HG02938 (cell line): ENCODE data around the gene ARGLU1.

Experiments
- ATAC-seq: cut with Tn5 transposase; IDR thresholded peaks from one replicate; pipeline ENCODE4 v1.9.1; 2021; ENCODE audit warnings: mild to moderate bottlenecking, moderate library complexity; ENCODE audit not compliant: unreplicated experiment

The ARGLU1 gene

GRCh38 chr13:106526738-106527444 lies 41.0 kb downstream of the ARGLU1 start:
- ATAC-seq = no peak

GRCh38 chr13:106525865-106526264 lies 42.1 kb downstream of the ARGLU1 start:
- ATAC-seq = no peak

DNA sequence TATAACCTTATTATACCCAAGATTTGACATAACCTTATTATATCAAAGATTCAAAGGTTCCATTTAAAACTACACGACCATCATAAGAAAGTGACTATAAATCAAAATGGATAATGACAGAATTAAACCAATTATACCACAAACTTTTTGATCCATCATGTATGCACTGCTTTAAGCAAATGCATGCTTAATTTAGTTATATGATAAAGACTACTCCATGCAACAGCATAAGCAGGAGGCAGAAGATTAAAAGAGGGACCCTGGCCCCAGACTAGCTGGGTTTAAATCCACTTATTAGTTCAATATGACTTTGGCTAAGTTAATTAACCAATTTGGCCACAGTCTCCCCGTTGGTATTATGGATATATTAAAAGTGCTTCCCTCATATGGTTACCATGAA lies 43.8 kb downstream of the ARGLU1 start:
- no peak for ATAC-seq

DNA sequence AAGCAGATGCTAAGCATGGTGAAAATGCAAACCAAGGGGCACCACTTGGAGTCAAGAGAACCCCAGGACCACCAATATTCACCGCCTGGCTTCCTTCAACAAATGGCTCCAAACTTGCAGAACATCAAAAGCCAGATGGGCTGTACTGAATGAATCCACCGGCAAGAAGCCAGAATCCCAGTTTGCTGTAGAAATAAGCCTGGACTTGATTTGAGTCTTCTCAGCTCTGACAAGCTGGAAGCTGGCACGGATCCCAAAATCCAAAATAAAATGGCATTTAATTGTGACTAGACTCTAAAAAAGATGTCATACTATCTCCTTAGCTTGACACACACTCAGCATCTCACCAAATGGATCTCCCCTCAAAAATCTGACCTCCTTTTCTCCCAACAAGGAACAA lies 44.4 kb downstream of the ARGLU1 start:
- no peak for ATAC-seq

DNA sequence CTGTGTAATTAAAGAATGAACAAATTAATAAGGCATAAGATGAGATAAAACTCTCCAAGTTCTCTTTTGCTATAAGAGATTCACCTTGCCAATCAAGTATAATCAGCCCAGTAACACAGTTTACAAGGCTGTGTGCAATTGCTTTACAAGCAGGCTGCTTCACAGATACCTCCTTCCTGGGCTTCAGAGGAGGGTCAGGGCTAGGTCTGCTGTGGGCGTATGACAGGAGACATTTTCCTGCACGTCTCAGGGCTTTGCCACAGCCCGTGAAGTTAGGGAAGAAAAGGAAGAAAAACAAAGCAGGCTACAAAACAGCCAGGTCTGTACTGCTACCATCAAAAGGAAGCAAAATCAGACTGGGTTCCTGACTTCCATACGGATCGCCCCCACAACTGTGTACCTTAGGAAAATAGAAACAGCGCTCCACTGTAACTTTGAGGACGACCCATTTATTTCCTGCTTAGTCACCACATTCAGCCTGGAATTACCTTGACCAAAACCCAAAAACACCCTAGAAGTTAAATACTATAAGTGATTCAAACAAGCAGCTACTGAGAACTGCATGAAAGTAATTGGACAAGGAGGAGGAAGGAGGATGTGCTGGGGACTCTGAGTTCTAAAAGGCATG lies 44.9 kb downstream of the ARGLU1 start:
- no peak for ATAC-seq

DNA sequence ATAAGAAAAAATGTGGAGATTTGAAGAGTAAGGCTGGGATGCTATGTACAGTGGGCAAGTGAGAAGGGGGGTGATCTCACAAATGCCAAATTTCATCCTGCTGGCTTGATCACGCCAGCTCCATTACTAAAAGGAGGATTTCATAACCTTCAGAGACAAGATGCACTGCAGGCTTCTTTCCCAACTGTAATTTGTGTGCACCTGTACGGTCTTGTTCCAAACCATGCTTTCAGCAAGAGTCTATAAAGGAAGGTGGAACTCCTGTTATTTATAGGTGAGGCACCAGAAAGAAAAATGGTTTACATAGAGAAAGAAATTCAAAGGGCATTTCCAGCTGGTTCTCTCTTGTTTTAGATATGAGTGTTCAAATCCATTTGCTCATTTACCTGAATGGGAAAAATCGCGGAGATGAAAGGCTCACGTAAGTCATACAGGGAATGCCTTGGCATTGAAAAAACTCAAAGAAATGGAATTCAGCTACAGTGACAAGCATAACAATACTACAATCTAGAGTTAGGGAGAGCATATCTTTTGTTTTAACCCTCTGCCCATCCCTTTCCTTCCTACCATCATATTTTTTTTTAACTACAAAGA lies 45.7 kb downstream of the ARGLU1 start:
- no peak for ATAC-seq

GRCh38 chr13:106521095-106521799 lies 46.7 kb downstream of the ARGLU1 start:
- no peak for ATAC-seq

DNA sequence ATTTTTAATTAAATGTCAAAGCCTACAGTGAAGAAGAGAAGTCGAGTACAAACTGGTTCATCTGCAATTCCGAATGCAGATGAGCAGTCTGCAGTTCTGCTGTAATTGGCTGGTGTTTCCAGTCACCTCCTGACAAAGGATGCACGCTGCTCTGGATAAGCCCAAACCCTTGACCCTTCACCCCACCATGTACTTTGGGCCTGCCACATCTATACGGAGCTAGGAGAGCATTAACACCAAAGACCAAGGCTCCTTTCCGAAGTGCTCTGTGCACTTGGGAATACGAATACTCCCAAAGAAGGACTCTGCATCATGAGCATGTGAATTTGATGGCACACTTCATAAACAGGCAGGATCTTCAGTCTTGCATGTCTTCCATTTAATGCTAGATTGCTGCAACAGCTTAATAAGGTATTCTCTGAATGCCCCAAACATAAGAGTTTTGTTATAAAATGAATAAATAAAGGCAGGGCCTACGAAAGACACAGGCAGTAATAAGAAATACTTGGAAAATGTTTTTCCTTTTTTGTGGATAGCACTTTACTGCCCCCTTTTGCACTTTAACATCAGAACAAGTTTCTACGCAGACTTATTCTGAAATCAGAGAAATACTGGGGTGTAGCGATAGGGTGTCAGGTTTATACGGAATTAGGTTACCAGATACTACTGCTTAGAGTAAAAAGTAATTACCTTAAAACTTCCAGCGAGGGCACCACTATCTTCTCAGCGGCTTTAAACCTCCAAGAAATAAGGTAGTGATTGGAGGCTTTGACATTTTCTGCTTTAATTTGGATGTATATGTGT lies 47.5 kb downstream of the ARGLU1 start:
- no peak for ATAC-seq

- no peak for ATAC-seq
Measured at GRCh38 chr13:106518512-106518911, 49.4 kb downstream of the ARGLU1 start.

GRCh38 chr13:106517109-106517847 lies 50.7 kb downstream of the ARGLU1 start:
- no peak for ATAC-seq

DNA sequence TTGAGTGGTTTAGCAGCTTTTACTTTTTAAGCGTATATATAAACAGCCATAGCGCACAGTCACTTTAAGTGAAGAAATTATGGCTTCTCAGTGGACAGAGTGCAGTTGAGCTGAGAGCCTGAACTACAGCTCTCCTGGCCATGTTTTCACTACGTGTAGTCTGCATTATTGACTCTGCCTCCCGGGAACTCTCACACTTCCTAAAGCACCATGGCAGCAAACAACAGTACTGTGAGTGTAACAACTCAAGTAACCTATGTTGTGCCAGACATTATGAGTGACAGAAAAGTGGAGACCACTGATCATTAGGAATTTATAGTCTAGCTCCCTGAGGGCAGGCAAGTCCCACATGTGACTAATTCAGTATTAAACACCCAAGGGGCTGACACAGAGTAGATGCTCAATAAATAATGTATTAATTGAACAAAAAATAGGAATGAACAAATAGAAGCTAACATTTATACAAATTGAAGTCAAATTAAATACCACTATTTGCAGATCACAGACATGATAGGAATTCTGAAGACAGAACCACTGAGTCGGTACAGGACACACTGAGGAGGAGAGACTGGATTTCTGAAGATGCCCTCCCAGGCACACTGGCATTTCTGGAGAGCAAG lies 52.2 kb downstream of the ARGLU1 start:
- ATAC-seq = no peak

GRCh38 chr13:106514928-106515634 lies 52.9 kb downstream of the ARGLU1 start:
- no peak for ATAC-seq

GRCh38 chr13:106513025-106513983 lies 54.6 kb downstream of the ARGLU1 start:
- no peak for ATAC-seq

- ATAC-seq = peak; percentile 73
Measured at GRCh38 chr13:106507560-106508274, 60.2 kb downstream of the ARGLU1 start.

- no peak for ATAC-seq
Measured at GRCh38 chr13:106506286-106506685, 61.7 kb downstream of the ARGLU1 start.

DNA sequence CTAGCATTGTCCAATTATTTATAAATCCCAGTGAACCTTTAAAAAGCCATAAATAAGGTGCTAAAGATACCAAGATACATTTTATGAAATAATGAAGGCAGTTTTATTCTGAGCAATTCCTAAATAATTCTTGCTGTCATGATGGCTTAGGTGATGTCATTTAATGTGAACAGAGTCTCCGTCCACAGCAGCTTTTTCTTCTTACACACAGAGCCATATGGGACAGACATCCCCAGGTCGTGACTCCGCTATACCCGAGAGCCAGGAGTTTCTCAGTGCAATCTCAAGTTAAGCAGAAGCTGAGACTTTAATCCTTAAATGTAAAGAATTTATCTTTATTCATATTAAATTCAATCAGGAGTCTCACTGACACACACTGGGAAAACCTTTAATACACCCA lies 62.2 kb downstream of the ARGLU1 start:
- no peak for ATAC-seq

GRCh38 chr13:106505295-106505694 lies 62.6 kb downstream of the ARGLU1 start:
- no peak for ATAC-seq
